Measurements from ENCODE around the gene KCNJ12. TPM values are rescaled to one million over a fixed set of nuclear protein-coding genes. Genes with fewer than 3 reads are reported as not detected.
"Not testable (repeated sequence)": the region's sequence is repeated elsewhere in the genome, so short reads cannot be mapped to it uniquely, and the experiment has no call there.

Gene KCNJ12
- total RNA-seq, 4 donors from 2014 or later: 1.1 to 2.5 (median 2.3) TPM

DNA sequence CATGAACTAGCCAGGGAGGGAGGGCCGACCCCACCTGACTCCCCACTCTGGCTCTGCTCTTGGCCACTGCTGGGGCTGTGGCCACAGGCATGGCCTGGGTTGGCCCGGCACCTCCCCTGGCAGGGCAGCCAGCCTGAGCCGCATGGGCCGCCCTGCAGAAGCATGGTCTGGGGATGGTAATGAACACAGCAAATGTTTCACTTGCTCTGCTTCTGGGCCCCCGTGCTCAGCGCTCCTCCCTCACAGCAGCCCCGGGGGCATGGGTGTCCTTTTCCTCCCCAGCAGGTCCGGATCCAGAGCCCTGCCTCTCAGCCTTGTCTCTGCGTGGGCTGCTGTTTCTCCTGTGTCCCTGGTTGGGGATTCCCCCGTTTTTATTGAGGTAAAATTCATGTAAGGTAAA lies 30.9 kb upstream of the KCNJ12 start:
- no peak for DNase-seq
- Histone ChIP-seq H3K36me3 (no peaks in the 10 kb centered on the region), H3K9me3 (no peaks in the 10 kb centered on the region), H3K27me3 (no peaks in the 10 kb centered on the region), H3K4me1 (no peaks in the 10 kb centered on the region), H3K27ac (no peak overlapping the region), H3K4me3 (no peak overlapping the region)
- intact Hi-C loops (cut with DNase I; ENCODE audit: low total_unique reads): loop anchor here (10.0 kb wide), 1 partner anchor 400 kb away; no protein-coding TSS in a partner anchor
- 40 to 55% methylated on average over 6 to 9 of the region's 10 CpGs for WGBS, 2 donors (ENCODE audit: low coverage in 1 of 2)
- in situ Hi-C loops (cut with MboI; ENCODE audit: low pct_ligation_motif_present in 1 of 4, low pct_unique_long_range_greater_than_20kb in 1 of 4, low sequenced_read_pairs in 3 of 4): no loop called here
- no peak for TF ChIP-seq POLR2AphosphoS5 (IDR thresholded peaks at IDR 0.05)
- TF ChIP-seq EP300 (IDR thresholded peaks at IDR 0.05; ENCODE audit: low read depth): no peak
- no peak for TF ChIP-seq POLR2A (IDR thresholded peaks at IDR 0.05)
- TF ChIP-seq, protein P1, sequence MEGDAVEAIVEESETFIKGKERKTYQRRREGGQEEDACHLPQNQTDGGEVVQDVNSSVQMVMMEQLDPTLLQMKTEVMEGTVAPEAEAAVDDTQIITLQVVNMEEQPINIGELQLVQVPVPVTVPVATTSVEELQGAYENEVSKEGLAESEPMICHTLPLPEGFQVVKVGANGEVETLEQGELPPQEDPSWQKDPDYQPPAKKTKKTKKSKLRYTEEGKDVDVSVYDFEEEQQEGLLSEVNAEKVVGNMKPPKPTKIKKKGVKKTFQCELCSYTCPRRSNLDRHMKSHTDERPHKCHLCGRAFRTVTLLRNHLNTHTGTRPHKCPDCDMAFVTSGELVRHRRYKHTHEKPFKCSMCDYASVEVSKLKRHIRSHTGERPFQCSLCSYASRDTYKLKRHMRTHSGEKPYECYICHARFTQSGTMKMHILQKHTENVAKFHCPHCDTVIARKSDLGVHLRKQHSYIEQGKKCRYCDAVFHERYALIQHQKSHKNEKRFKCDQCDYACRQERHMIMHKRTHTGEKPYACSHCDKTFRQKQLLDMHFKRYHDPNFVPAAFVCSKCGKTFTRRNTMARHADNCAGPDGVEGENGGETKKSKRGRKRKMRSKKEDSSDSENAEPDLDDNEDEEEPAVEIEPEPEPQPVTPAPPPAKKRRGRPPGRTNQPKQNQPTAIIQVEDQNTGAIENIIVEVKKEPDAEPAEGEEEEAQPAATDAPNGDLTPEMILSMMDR (IDR thresholded peaks at IDR 0.05): no peak

DNA sequence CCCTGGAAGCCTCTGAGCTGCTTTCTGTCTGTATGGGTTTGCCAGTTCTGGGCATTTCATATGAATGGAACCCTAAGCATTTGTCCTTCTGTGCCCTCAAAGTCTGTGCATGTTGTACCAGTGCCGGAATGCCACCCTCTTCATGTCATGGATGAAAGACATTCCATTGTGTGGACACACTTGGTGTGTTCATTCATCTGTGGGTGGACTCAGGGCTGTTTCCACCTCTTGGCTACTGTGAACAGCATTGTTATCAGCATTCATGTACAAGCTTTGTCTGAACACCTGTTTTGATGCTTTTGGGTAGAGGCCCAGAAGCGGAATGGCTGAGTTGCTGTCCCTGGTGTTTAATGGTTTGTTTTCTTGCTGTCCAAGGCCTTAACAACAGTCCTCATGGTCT lies 30.1 kb upstream of the KCNJ12 start:
- H3K27me3 ChIP-seq; H3K4me3 ChIP-seq; DNase-seq; H3K4me1 ChIP-seq; in situ Hi-C loops (cut with MboI; ENCODE audit: low pct_ligation_motif_present in 1 of 4, low pct_unique_long_range_greater_than_20kb in 1 of 4, low sequenced_read_pairs in 3 of 4); H3K27ac ChIP-seq; H3K36me3 ChIP-seq; H3K9me3 ChIP-seq: not testable (repeated sequence)
- no CpG with 5 or more reads among the region's 2 CpGs for whole genome bisulfite sequencing, 2 donors (ENCODE audit: low coverage in 1 of 2)
- intact Hi-C loops (cut with DNase I; ENCODE audit: low total_unique reads): loop anchor here (10.0 kb wide), 1 partner anchor 399 kb away; no protein-coding TSS in a partner anchor

DNA sequence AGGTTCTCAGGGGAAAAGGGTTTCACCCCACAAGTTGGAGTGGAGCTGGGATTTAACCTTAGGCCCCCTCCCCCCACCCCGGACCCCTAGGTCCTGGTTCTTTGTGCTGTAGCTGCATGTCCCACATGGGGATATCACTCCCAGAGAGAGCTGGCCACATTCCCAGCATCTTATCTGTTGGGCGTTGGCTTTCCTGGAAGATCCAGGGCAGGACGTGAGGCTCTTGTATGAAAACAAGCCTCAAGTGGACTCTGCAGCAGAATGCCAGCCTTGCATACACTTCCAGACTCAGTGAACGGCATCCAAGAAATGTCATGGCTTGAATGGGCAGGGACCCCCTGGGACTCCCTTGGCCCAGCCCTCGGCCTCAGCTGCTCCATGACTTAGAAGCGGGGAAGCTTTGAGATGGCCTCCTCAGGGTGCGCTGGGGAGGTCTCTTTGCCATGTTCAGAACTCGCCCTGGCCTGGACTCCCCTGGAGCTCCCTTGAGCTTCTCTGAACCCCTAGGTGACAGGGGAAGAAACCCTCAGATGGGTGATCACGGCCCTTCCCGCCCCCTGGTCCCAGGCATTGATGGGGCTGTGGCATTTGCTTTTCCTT lies 29.4 kb upstream of the KCNJ12 start:
- in situ Hi-C loops (cut with MboI; ENCODE audit: low pct_ligation_motif_present in 1 of 4, low pct_unique_long_range_greater_than_20kb in 1 of 4, low sequenced_read_pairs in 3 of 4); H3K36me3 ChIP-seq; H3K4me1 ChIP-seq; H3K27me3 ChIP-seq; H3K27ac ChIP-seq; H3K4me3 ChIP-seq; H3K9me3 ChIP-seq: not testable (repeated sequence)
- intact Hi-C loops (cut with DNase I; ENCODE audit: low total_unique reads): loop anchor here (10.0 kb wide), 1 partner anchor 398 kb away; no protein-coding TSS in a partner anchor
- 69% methylated on average over 4 of the region's 10 CpGs; no CpG with 5 or more reads in 1 of the 2 donors for WGBS, 2 donors (ENCODE audit: low coverage in 1 of 2)
- peak; percentile 72 for DNase-seq

DNA sequence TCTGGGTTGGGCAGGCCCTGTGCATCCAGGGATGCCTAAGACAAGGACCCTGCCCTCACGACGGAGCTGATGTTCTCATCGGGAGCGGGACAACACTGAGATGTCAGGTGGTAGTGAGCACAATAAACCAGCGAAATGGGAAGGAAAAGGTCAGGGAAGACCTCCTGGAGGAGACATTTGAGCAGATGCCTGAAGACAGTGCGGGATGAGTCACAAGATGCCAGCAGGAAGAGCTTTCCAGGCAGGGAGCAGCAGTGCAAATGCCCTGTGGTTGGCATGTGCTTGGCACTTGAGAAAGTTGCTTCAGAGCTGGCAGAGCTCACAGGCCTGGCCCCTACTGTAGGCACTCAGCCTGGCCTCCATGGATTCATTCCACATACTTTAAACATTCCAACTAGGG lies 28.5 kb upstream of the KCNJ12 start:
- intact Hi-C loops (cut with DNase I; ENCODE audit: low total_unique reads): loop anchor here (10.0 kb wide), 1 partner anchor 397 kb away; no protein-coding TSS in a partner anchor
- H3K27ac ChIP-seq; H3K4me1 ChIP-seq; DNase-seq; H3K9me3 ChIP-seq; in situ Hi-C loops (cut with MboI; ENCODE audit: low pct_ligation_motif_present in 1 of 4, low pct_unique_long_range_greater_than_20kb in 1 of 4, low sequenced_read_pairs in 3 of 4); H3K4me3 ChIP-seq; H3K36me3 ChIP-seq; H3K27me3 ChIP-seq: not testable (repeated sequence)
- WGBS, 2 donors (ENCODE audit: low coverage in 1 of 2): 89% methylated on average over 4 of the region's 6 CpGs; no CpG with 5 or more reads in 1 of the 2 donors

DNA sequence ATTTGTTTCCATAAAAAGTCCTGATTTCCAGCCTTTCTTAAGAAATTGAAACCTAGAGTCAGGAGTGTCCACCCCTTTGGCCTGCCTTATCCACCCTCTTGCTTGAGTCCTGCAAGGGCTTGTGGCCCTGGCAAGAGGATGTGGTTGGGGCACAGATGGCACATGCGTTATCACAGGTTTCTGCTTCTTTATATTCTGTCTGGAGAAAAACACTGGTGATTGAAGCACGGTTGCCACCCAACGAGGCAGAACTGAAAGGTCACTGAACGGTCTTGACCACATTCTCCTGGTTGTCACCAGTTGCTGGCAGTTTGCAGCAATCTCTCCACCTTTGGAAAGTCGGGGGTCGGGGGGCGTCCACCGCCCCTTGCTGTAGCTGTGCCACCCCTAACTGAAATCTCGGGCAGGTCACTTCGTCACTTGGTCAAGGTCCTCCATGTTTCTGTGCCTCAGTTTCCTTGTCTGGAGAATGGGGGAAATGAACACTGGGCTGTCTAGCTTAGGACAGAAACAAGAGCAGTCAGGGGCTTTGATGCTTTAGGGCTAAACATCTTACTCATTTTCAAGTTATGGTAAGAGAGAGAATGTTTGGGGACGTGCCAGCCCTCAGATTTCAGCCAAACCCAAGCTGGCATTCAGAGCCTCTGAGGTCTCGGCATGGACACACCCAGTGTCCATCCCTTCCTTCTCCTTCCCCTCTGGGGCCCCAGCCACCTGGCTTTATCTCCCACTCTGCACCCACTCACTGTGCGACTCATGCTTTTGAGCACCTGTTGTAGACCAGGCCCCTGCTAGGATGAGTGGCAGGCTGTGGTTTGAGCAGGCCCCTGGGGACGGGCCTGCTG lies 27.9 kb upstream of the KCNJ12 start:
- H3K36me3 ChIP-seq; DNase-seq; H3K27ac ChIP-seq; in situ Hi-C loops (cut with MboI; ENCODE audit: low pct_ligation_motif_present in 1 of 4, low pct_unique_long_range_greater_than_20kb in 1 of 4, low sequenced_read_pairs in 3 of 4); H3K9me3 ChIP-seq; H3K27me3 ChIP-seq; H3K4me3 ChIP-seq; H3K4me1 ChIP-seq: not testable (repeated sequence)
- whole genome bisulfite sequencing, 2 donors (ENCODE audit: low coverage in 1 of 2): 75% methylated on average over 12 of the region's 14 CpGs; no CpG with 5 or more reads in 1 of the 2 donors
- intact Hi-C loops (cut with DNase I; ENCODE audit: low total_unique reads): loop anchor here (10.0 kb wide), 1 partner anchor 396 kb away; no protein-coding TSS in a partner anchor

DNA sequence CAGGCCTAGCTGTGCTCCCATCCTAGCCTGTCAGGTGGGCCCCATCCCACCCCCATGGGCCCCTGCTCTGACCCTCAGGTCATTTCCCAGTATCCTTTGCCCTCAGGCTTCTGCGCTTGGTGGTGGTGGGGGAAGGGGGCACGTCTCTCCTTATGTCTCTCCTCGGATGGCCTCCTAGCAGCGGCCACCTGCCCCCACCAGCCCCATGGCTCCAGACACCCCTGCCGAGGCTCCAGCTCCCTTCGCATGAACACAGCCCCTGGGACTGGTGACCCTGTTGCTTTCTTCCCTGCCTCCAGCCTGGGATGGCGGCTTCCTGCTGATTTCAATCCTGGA lies 27.3 kb upstream of the KCNJ12 start:
- H3K27ac ChIP-seq; H3K9me3 ChIP-seq; H3K36me3 ChIP-seq; DNase-seq; H3K27me3 ChIP-seq; H3K4me1 ChIP-seq; in situ Hi-C loops (cut with MboI; ENCODE audit: low pct_ligation_motif_present in 1 of 4, low pct_unique_long_range_greater_than_20kb in 1 of 4, low sequenced_read_pairs in 3 of 4); H3K4me3 ChIP-seq: not testable (repeated sequence)
- intact Hi-C loops (cut with DNase I; ENCODE audit: low total_unique reads): loop anchor here (10.0 kb wide), 1 partner anchor 396 kb away; no protein-coding TSS in a partner anchor
- 86% methylated on average over 6 of the region's 7 CpGs; no CpG with 5 or more reads in 1 of the 2 donors for WGBS, 2 donors (ENCODE audit: low coverage in 1 of 2)

DNA sequence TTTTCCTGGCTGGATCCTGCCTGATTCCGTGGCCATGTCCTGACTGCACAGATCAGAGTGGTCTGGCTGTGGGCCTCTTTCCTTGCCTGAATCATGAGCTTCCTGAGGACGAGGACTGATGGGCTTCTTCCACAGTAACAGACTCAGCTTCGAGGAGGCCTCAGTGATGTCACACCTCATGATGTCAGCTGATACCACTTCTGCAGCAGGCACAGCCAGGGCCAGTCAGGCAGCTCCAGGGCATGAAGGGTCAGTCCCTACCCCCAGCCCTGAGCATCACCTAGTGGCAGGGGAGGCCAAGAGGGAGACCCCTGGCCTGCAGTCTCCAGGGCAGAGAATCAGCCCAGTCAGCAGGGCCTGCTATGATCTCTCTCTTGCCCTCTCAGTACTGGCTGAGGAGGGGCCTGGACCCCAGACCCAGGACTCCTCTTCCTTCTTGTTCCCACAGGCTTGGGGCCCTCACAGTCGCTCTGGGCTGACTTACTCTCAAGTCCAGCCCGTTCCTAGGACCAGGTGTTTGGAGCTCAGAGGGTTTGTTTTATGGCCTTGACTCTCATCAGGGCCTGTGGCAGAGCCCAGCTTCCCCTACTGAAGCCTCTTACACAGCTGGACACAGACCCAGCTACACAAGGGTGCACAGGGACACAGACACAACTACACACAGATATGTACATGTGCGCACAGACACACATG lies 26.7 kb upstream of the KCNJ12 start:
- H3K27me3 ChIP-seq; H3K4me1 ChIP-seq; in situ Hi-C loops (cut with MboI; ENCODE audit: low pct_ligation_motif_present in 1 of 4, low pct_unique_long_range_greater_than_20kb in 1 of 4, low sequenced_read_pairs in 3 of 4); H3K4me3 ChIP-seq; H3K27ac ChIP-seq; H3K9me3 ChIP-seq; H3K36me3 ChIP-seq: not testable (repeated sequence)
- WGBS, 2 donors (ENCODE audit: low coverage in 1 of 2): 52% methylated on average over 5 of the region's 6 CpGs; no CpG with 5 or more reads in 1 of the 2 donors
- DNase-seq: peak; percentile 0
- intact Hi-C loops (cut with DNase I; ENCODE audit: low total_unique reads): loop anchor here (10.0 kb wide), 1 partner anchor 395 kb away; no protein-coding TSS in a partner anchor

DNA sequence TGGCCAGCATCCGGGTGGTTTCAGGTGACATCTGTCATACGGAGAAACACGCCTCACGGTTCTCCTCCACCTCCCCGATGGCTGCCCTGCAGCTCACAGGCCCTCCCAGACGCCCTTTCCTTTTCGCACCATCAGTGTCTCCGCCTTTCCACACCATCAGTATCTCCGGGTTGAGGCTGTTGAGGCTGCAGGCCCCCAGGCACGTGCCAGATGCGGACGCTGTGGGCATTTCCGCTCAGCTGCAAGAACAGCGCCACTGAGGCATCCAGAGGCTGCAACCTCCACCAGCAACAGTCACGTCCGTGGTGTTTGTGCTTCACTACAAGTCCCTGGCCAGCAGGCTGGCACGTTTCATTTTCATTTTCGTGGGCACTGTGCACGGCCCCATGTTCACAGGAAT lies 25.7 kb upstream of the KCNJ12 start:
- H3K4me1 ChIP-seq; H3K27ac ChIP-seq; in situ Hi-C loops (cut with MboI; ENCODE audit: low pct_ligation_motif_present in 1 of 4, low pct_unique_long_range_greater_than_20kb in 1 of 4, low sequenced_read_pairs in 3 of 4); intact Hi-C loops (cut with DNase I; ENCODE audit: low total_unique reads); H3K4me3 ChIP-seq; H3K9me3 ChIP-seq; H3K36me3 ChIP-seq; H3K27me3 ChIP-seq: not testable (repeated sequence)
- 80% methylated on average over 15 of the region's 19 CpGs; no CpG with 5 or more reads in 1 of the 2 donors for WGBS, 2 donors (ENCODE audit: low coverage in 1 of 2)
- peak; percentile 4 for DNase-seq

All from transverse colon (tissue), 4 donors.